Measurements from ENCODE around the gene DPP10. TPM values are rescaled to one million over a fixed set of nuclear protein-coding genes. Genes with fewer than 3 reads are reported as not detected.

DPP10 gene
- total and polyA plus RNA-seq, 9 donors = 0.12 to 5.9 (median 0.64) TPM; not detected in 3

GRCh38 chr2:115848192-115848591, 1405.8 kb downstream of the DPP10 start:
- Histone ChIP-seq H3K9me3 (no peaks in the 10 kb centered on the region), H3K4me3 (no peak overlapping the region), H3K36me3 (no peaks in the 10 kb centered on the region), H3K4me1 (ENCODE audit: insufficient read depth) (no peaks in the 10 kb centered on the region), H3K27me3 (no peaks in the 10 kb centered on the region), H3K27ac (no peak overlapping the region)
- WGBS, 3 donors = 74 to 77% (median 74%) methylated on average over 14 of the region's 14 CpGs
- no peak for TF ChIP-seq CTCF (IDR thresholded peaks at IDR 0.05)
- TF ChIP-seq POLR2A (IDR thresholded peaks at IDR 0.05) = no peak
- no peak for TF ChIP-seq EP300 (IDR thresholded peaks at IDR 0.05)
- intact Hi-C loops (cut with DNase I) = no loop called here
- DNase-seq = no peak

GRCh38 chr2:115867024-115867423, 1424.6 kb downstream of the DPP10 start:
- Histone ChIP-seq H3K27ac (no peak overlapping the region), H3K9me3 (no peaks in the 10 kb centered on the region), H3K4me3 (no peak overlapping the region), H3K27me3 (no peaks in the 10 kb centered on the region), H3K36me3 (no peaks in the 10 kb centered on the region), H3K4me1 (ENCODE audit: insufficient read depth) (no peaks in the 10 kb centered on the region)
- intact Hi-C loops (cut with DNase I) = no loop called here
- TF ChIP-seq POLR2A (IDR thresholded peaks at IDR 0.05) (no peak), EP300 (IDR thresholded peaks at IDR 0.05) (no peak), CTCF (IDR thresholded peaks at IDR 0.05) (no peak)
- no peak for DNase-seq

- no peak overlapping the region for H3K4me3 ChIP-seq
- H3K9me3 ChIP-seq = no peaks in the 10 kb centered on the region
- H3K27me3 ChIP-seq = no peaks in the 10 kb centered on the region
- H3K27ac ChIP-seq = no peak overlapping the region
- no peak for DNase-seq
- no peak for TF ChIP-seq EP300 (IDR thresholded peaks at IDR 0.05)
- TF ChIP-seq POLR2A (IDR thresholded peaks at IDR 0.05) = no peak
- TF ChIP-seq CTCF (IDR thresholded peaks at IDR 0.05) = no peak
- H3K36me3 ChIP-seq = no peaks in the 10 kb centered on the region
- H3K4me1 ChIP-seq (ENCODE audit: insufficient read depth) = no peaks in the 10 kb centered on the region
- 2 to 19% (median 3%) methylated on average over 3 of the region's 3 CpGs for WGBS, 3 donors
- intact Hi-C loops (cut with DNase I) = no loop called here
These were observed 1432.0 kb downstream of the DPP10 start for GRCh38 chr2:115874427-115874826.

- intact Hi-C loops (cut with DNase I) = no loop called here
- DNase-seq = no peak
- Histone ChIP-seq H3K4me1 (ENCODE audit: insufficient read depth) (no peaks in the 10 kb centered on the region), H3K4me3 (no peak overlapping the region), H3K27me3 (no peaks in the 10 kb centered on the region), H3K27ac (no peak overlapping the region), H3K9me3 (no peaks in the 10 kb centered on the region), H3K36me3 (no peaks in the 10 kb centered on the region)
- 89 to 91% (median 90%) methylated on average over 1 of the region's 1 CpG for WGBS, 3 donors
- no peak for TF ChIP-seq CTCF (IDR thresholded peaks at IDR 0.05)
- TF ChIP-seq POLR2A (IDR thresholded peaks at IDR 0.05) = no peak
- TF ChIP-seq EP300 (IDR thresholded peaks at IDR 0.05) = no peak
These were observed 1438.1 kb downstream of the DPP10 start for GRCh38 chr2:115880558-115880957.
